Measurements from ENCODE around the gene PRKCD.

The PRKCD gene

DNA sequence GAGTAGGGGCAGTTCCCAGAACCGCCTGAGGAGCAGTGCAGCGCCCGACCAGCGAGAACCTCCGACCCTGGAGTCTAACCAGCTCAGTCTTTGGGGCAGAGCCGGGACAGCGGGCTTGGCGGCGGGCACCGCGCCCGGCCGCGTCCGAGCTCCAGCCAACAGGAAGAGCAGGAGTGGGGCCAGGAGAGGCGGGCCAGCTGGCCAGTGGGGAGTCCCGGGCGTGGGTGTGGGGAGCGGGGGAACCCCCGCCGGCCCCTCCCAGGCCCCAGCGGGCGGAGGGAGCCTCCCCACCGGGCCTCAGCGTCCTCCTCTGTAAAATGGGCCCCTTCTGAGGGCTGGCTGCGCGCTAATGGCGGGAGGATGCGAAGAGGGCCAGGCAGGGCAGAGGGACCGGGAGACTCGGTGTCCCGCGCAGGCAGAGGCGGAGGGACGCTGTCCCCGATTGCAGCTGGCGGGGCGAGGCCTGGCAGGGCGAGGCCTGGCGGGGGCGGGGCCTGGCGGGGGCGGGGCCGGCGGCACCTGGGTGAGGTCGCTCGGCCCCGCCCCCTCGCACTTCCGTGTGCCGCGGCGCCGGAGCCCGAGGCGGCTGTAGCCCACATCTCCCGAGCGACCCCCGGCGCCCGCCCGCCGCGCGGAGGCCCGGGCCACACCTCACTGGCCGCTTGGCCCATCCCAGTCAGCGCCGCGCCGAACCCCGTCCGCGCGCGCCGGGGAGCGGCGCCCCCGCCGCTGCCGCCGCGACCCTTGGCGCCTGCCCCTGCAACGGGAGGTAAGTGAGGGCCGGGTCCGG is at the start of gene PRKCD:
Gene PRKCD (plus strand): TSS at position 550 of the 790 bp plus-strand sequence. CDS start 17,214 bp downstream, outside the sequence.
- peak; percentile 67 for DNase-seq (ENCODE audit: low spot score)

DNA sequence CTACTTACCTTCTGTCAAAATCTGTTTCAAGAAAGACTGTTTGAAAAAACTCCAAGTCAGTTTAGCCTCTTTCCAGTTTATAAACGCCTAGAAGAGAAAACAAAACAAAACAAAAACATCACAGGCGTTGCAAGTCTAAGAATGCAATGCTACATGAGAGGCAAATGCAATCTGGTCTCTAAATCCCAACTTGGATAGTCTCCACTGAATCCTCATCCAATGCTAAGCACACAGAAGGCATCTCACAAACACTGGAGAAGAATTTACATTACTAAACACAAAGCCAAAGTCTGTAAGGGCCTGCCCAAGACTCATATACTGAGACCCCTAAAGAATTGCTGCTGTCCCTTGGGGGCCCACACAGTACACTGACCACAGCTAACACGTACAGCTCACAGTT is 49.2 kb upstream of the PRKCD start:
- no peak for DNase-seq (ENCODE audit: low spot score)

DNA sequence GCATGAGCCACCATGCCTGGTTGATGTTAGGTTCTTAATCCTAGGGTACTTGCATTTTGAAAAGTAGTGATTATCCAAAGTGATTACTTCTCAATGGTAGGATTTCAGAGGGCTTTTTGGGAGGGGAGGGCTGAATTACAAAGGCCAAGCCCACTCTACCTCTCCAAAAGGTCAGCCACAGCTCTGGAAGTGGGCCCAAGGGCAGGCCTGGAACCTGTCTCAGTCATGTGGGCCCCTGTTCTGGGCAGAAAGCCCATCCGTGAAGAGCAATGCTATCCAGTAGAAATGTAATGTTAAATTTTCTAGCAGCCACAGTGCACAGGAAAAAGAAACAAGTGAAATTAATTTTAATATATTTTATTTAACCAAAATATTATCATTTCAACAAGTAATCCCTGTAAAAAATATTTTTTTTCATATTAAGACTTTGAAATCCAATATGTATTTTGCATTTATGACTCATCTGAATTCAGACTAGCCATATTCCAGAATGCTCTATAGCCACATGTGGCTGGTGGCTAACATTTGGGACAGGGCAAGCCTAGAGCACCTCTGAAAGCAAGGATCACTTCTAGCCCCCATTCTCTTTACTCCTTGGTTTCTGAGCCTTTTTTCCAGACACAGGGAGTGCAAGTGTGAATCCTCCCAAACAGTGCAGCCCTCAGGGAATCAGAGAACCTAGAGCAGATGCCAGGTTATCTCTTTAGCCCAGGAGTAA is 47.6 kb upstream of the PRKCD start:
- DNase-seq (ENCODE audit: low spot score) = no peak

DNA sequence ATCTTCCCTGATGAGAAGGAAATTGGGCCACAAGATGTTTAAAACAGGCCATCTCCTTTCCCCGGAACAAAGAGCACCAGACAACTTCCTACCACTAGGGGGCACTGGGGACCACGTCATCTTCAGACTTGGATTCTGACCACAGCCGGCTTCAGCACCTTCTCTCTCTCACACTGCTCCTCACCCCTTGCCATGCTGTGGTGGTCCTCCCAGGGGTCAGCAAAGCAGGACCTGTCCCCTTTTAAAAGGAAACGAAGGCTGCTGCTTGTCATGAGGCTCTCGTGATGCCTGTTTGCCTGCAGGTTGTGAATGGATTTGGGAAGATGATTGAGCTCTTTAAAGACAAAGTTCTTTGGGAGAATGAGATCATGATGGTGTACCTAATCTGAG is 47.0 kb upstream of the PRKCD start:
- DNase-seq (ENCODE audit: low spot score) = peak; percentile 78

DNA sequence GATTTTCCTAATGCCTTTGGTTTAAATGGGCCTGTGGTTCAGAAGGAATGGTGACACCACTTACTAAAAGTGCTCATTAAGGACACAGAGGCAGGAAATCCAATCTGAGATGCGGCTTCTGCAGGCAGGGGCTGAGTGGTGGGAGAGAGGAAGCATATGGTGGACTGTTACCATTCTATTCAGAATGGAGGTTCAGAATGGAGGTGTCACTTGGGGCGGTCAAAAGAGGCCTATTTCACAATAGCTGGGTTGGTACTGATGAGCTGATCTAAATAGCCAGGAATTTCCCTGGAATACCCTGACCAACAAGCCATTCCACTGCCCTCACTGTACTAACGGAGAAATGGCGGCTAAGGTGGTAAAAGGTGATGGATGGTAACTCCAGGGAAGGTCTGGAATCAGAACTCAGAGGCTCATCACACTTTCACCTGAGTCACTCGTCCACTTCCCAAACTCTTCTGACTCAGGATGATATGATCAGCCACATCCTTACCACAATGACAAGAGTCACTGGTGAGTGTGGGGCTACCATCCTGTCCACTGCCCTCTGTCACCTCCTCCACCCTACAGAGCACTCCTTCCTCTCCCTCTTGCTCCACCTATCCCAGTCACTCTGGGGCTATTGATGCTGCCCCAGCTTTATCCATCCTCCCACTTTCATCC is 46.5 kb upstream of the PRKCD start:
- DNase-seq (ENCODE audit: low spot score) = no peak

DNA sequence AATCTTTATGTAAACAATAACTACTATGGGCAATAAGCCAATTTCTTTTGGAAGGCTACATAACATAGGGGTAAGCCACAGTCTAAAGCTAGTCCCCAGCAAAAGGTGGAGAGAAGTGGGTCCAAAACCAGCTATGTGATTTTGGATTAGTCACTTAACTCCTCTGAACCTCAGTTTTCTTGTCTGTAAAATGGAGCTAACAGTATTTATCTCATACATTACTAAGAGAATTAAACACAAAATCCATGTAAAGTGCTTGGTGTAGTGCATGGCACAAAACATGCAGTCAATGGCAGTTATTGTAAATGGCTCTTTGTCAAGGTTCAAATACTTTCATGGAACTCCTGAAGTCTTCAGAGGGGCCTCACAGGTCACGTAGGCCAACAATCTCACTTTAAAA is 44.1 kb upstream of the PRKCD start:
- DNase-seq (ENCODE audit: low spot score) = no peak

DNA sequence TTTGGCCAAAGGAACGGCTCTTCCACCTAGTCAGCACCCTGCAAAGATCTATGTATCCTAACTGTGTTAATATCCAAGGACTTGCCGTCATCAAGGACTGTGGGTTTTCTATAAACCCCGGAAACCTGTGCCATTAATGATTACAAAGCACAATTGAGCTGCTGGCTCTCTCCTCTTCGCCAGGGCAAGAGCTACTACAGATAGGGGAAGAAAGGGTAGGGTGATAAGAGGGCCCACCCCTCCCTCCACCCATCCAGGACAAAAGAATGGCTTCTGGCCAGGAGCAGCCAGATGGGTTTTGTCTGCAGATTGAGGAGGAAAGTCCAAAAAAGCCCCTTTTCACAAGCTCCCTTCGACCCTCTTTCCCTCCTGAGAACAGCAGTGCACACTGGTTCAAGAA is 40.7 kb upstream of the PRKCD start:
- no peak for DNase-seq (ENCODE audit: low spot score)

DNA sequence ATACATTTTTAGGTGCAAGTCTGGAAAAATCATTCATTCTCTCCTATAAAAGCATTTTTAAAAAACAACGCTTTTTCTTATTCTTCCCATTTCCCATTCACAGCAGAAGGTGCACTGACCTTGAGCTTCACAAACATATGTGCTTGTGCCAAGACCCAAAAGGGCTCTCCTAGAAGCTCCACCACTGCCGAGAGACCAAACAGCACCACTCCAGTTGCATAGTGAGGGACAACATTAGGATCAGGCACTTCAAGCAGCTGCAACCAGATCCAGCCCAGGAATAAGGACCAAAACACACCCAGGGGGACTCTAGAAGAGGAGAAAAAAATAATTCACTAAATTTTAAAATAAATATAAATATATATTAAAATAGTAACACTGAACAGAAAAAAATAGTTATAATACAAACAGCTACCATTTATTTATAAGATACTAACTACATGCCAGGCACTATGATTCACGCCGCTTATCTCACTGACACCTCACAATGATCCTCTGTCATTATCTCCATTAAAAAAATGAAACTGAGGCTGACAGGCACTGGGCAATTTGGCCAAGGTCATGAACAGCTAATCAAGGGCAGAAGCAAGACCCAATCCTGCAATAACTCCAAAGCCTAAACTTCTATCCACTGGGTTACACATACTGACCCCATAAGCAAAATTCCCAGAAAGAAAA is 38.6 kb upstream of the PRKCD start:
- no peak for DNase-seq (ENCODE audit: low spot score)

DNA sequence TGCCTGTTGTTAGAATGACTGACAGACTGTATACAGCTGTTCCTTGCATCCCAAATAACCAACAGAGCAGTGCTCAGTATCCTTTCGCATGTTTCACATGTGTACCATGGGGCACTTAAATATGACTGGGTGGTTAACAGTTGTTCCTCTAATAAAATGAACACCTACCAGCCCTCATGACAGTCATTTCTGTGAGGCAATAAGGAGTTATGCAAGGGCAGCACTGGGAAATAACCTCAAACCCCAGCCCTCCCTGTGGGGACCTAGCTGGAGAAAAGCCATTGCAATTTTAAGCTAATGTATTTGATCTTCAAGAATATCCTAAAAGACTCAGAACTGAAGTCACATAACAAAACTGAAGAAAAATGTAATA is 38.1 kb upstream of the PRKCD start:
- DNase-seq (ENCODE audit: low spot score) = no peak

DNA sequence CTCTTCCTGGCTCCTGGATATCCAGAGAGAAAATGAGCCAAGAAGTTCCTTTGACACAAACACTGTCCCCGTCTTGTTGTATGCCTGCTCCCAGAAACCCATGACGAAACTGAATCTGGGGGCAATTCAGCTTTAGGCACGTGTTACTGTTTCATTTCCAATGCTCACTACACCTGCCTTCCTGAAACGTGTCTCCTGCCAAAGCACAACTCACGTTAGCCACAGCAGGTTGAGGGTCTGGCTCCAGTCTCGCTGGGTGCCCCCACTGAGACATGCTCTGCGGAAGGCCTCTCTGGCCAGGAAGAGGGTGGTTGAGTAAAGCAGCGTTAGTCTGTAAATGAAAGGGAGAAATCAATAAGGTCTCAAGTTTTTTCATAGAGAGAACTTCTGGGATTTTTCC is 37.5 kb upstream of the PRKCD start:
- no peak for DNase-seq (ENCODE audit: low spot score)

DNA sequence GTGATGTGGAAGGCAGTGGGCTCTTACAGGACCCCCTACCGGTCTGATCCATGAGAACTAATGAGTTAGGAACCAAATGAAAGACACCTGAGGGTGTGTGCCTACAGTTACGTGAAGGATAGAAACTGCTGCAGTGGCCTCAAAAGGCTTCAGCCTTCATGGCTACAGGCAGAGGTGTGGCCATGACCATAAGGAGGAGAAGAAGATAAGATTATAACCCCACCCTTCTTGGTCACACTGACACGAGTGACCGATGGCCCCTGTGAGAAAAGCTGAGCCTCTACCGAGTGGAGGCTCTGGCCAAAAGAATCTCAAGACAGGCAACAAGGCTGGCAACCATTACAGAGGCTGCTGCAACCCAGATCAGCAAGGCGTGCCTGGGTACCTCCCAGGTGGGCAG is 37.1 kb upstream of the PRKCD start:
- no peak for DNase-seq (ENCODE audit: low spot score)

DNA sequence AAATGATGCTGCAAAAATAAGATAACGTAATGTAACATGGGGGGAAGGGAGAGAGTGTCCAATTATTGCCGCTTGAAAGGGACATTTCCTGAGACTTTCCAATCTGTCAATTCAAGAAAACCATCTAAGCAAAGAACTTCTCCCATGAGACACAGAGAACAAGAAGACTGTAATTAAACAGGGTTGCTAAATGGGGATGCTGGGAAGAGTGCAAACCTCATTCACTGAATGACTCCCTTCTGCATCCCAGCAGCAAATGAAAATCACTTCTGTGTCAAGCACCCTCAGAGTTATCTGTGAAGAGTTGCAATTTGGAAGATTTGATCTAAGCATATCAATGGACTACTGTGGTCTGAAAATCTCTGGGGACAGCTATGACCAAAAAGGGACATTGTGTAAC is 34.4 kb upstream of the PRKCD start:
- DNase-seq (ENCODE audit: low spot score) = no peak

DNA sequence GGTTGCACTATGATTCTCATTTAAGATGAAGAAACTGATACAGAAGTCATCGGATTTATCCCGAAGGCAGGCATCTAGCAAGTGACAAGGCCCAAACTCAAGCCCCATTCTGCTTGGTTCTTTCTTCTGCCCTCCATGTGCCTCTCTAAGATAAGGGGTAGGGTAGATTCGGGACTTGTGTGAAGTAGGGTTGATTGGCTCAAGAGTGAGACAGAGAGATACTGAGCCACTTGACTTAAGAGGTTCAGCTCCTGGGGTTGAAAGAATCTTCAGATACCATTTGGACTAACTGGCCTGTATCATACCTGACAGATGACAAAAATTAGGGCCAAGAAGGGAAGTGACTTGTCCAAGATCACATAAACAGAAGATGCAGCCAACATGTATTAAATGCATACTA is 31.7 kb upstream of the PRKCD start:
- DNase-seq (ENCODE audit: low spot score) = no peak

DNA sequence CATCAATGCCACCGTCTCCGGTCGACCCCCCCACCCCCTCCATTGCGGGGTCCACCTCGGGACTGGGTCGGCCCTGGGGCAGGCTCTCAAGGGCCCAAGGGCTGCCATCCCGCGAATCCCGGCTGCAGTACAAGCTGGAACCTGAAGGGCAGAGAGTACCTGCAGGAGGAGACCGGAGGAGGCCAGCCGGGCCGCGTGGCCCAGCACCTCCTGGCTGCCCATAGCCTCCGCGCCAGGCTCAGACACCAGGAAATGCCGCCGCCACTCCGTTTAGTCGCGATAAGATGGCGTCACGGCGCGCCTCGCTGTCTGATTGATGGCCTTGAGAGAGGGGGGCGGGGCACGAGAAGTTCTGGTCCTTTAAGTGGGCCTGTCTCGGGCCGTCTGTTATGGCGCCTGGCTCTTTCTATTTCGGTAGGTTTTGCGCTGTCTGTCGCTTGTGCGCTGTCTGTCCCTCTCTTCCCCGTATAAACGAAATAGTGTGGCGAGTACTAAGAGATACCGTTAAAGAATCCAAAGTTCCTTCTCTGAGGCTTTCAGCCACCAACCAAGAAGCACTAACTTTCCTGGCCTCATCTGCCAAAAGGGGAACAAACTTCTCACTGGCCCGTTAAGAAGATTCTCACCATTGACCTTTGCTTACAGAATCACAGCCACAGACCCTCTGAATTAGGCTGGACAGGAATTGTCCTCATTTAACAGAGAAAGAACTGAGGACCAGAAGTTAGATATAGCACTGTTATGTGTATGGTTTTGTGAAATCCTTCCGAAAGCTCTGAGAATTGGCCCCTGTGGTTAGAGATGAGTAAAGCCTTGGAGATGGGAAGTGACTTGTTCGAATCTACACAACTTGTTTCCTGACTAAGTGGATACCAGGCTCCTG is 30.6 kb upstream of the PRKCD start, which contains the start of gene RFT1:
Gene RFT1 (minus strand): TSS at position 257 of the 883 bp plus-strand sequence. CDS start 35 bp downstream, at position 222.
- DNase-seq (ENCODE audit: low spot score) = peak; percentile 92

DNA sequence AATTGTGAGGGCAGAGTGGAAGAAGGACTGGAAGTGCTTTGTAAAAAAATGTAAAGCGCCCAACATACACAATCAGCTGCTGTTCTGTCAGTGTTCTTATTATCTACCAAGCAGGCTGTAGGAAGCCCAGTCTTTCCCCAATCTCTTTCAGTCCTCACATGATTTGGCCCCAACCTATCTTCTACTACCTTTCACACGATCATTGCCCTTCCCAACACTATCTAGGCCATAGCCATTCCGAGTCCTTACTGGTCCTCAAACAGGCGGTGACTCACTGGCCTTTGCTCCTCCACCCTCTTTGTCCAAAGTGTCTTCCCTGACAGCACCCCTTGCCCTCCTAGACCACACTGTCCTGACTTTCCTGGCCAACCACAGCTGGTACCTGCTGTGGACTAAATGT is 29.9 kb upstream of the PRKCD start:
- no peak for DNase-seq (ENCODE audit: low spot score)

DNA sequence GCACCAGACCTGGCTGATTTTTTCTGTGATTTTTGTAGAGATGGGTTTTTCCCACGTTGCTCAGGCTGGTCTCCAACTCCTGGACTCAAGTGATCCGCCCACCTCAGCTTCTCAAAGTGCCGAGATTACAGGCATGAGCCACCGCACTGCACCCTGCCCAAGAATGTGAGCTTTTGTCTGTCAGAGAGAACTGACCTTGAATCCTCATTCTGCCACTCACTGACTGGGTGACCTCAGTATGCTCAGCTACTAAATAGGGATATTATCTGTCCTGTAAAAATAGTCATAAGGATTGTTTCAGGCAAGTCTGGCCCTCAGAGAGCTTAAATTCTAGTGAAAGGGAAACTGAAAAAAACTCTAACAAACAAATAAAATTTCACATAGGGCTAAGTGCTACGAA is 28.7 kb upstream of the PRKCD start:
- DNase-seq (ENCODE audit: low spot score) = no peak

DNA sequence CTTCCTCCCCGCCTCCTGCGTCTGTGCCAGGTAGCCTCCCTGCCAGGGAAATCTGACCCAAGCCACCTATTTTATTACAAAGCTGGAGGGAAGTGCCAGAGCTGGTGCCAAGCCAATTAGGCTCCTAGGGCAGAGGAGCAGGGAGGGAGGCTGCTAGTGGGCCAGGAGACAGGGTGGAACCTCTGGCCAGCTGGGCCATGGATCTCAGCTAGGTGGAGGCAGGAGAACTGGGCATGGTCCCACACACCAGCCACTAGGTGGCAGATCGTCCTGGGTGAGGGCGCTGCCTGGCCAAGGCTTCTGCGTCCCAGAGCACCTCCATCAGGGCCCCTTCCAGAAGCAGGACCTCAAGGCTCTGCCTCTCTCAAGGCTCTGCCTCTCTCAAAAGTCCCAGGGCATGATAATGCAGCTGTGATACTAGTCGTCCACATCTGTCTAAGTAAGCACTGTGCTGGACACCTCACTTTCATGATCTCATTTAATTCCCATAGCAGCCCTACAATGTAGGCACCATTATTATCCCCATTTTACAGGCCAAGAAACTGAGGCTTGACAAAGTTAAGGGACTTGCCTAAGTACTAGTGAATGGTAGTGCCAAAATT is 26.3 kb upstream of the PRKCD start:
- DNase-seq (ENCODE audit: low spot score) = peak; percentile 69

DNA sequence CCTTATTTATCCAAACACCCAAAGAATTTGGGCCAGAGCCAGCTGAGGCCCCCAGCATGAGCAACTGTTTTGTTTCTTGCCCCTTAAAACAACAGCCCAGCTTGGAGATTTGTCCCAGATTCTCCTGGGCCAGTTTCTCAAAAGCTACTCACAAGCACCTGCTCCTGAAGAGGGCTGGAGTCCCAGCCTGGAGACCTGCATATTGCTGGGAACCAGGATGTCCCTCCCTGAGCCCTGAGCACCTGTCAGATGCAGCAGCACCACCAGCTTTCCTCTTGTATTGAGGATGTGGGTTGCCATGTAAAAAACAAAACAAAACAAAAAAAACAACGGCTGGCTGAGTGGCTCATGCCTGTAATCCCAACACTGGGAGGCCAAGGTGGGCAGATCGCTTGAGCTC is 23.8 kb upstream of the PRKCD start:
- no peak for DNase-seq (ENCODE audit: low spot score)

DNA sequence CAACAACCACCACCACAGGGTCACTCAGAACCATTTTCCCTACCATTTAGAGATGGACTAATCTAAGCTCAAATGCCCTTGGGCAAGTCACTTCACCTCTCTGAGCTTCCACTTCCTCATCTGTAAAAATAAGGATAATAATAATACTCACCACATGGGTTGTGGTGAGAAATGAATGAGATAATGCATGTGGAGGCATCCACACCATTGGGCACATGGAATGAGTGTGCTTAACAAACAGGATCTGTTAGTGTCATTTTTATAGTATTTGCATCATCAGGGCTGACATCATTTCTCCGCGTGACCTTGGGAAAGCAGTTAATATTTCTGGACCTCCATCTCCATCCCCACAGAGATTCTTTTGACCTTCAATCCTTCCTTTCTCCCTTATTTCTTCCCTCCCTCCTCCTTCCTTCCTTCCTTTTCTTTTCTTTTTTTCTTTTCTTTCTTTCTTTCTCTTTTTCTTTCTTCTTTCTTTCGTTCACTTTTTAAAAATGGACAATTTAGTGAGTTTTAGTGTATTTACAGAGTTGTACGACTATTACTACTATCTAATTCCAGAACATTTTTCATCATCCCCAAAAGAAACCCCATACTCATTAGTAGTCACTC is 23.1 kb upstream of the PRKCD start:
- no peak for DNase-seq (ENCODE audit: low spot score)

Measured in NAMALWA (cell line).